Parathyroid adenoma (tissue), 2 donors: Measurements from ENCODE around the gene C4orf50.

Experiments
- H2AFZ ChIP-seq: fragments of 300-600 bp; sonication (generic); one replicate; pipeline ENCODE4 v1.7.0; 2017; ENCODE audit warnings: antibody characterized with exemption, mild to moderate bottlenecking
- H3K27ac ChIP-seq: fragments of 300-600 bp; sonication (generic); one replicate; pipeline ENCODE4 v1.7.0; 2017
- H3K27me3 ChIP-seq: fragments of 300-600 bp; sonication (generic); one replicate; pipeline ENCODE4 v1.7.0; 2017; ENCODE audit warnings: low read length; ENCODE audit not compliant: control insufficient read depth, insufficient read depth
- H3K36me3 ChIP-seq: fragments of 300-600 bp; sonication (generic); one replicate; pipeline ENCODE4 v1.7.0; 2017; ENCODE audit warnings: low read length; ENCODE audit not compliant: control insufficient read depth, insufficient read depth
- H3K4me1 ChIP-seq: fragments of 300-600 bp; sonication (generic); one replicate; pipeline ENCODE4 v1.7.0; 2017; ENCODE audit warnings: control low read depth
- H3K4me2 ChIP-seq: fragments of 300-600 bp; sonication (generic); one replicate; pipeline ENCODE4 v1.7.0; 2017; ENCODE audit warnings: low read length
- H3K4me3 ChIP-seq: fragments of 300-600 bp; sonication (generic); one replicate; pipeline ENCODE4 v1.7.0; 2017; ENCODE audit warnings: low read depth, low read length
- H3K79me2 ChIP-seq: fragments of 300-600 bp; sonication (generic); one replicate; pipeline ENCODE4 v1.7.0; 2017; ENCODE audit warnings: control low read depth
- H3K9ac ChIP-seq: fragments of 300-600 bp; sonication (generic); one replicate; pipeline ENCODE4 v1.7.0; 2017; ENCODE audit warnings: mild to moderate bottlenecking
- H3K9me3 ChIP-seq: fragments of 300-600 bp; sonication (generic); one replicate; pipeline ENCODE4 v1.7.0; 2017; ENCODE audit warnings: low read length; ENCODE audit not compliant: control insufficient read depth
- TF ChIP-seq, protein P1 (sequence below): fragments of 300-600 bp; sonication (generic); IDR thresholded peaks from one replicate; pipeline ENCODE4 v1.7.0; 2017; ENCODE audit warnings: antibody characterized with exemption, mild to moderate bottlenecking
- donor health status: primary hyperparathyroidism.

The C4orf50 gene

DNA sequence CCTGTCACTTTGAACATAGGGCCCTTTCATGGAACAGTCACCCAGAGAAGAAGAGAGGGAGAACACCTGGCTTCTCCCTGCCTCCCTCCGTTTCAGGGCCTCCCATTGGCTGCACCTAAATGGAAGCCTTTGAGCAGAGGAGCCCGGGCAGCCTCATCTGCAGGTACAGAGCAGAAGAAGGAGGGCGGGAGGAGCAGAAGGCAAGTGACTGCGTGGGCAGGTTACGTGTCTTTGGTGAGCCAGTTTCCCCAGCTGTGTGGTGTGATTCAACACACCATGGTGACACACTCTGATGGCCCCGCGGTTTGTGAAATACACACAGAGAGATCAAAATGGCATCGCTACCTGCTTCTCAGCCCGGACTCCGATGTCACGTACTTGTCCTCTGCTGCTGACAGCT is 431 bp downstream of the C4orf50 start:
- Histone ChIP-seq H3K4me2 (no peak overlapping the region), H3K36me3 (no peaks in the 10 kb centered on the region)

DNA sequence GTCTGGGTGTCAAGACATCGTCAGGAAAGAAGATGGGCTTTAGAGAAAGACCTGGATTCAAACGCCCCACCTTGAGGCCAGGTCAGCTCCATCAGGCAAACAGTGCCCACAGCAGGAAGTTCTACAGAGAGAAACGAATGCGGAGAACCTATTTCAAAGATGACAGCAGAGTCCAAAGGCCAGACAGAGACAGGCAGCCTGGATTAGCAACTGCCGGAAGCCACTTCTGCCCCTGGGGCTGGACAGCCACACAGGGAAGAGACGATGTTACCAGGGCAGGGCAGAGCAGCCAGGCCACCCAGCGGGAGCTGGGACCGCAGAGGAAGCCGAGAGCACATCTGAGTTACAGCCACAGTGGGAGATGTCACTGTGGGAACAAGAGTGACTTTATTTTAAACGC is 1.2 kb downstream of the C4orf50 start:
- TF ChIP-seq, protein P1, sequence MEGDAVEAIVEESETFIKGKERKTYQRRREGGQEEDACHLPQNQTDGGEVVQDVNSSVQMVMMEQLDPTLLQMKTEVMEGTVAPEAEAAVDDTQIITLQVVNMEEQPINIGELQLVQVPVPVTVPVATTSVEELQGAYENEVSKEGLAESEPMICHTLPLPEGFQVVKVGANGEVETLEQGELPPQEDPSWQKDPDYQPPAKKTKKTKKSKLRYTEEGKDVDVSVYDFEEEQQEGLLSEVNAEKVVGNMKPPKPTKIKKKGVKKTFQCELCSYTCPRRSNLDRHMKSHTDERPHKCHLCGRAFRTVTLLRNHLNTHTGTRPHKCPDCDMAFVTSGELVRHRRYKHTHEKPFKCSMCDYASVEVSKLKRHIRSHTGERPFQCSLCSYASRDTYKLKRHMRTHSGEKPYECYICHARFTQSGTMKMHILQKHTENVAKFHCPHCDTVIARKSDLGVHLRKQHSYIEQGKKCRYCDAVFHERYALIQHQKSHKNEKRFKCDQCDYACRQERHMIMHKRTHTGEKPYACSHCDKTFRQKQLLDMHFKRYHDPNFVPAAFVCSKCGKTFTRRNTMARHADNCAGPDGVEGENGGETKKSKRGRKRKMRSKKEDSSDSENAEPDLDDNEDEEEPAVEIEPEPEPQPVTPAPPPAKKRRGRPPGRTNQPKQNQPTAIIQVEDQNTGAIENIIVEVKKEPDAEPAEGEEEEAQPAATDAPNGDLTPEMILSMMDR = no peak
- Histone ChIP-seq H3K9ac (no peak overlapping the region), H3K4me1 (no peaks in the 10 kb centered on the region), H3K27me3 (no peaks in the 10 kb centered on the region), H3K36me3 (no peaks in the 10 kb centered on the region), H2AFZ (no peak overlapping the region), H3K4me2 (no peak overlapping the region), H3K4me3 (no peak overlapping the region), H3K79me2 (no peaks in the 10 kb centered on the region), H3K27ac (no peak overlapping the region), H3K9me3 (no peaks in the 10 kb centered on the region)

More for the DNA sequence above, 431 bp downstream of the C4orf50 start:
- Histone ChIP-seq H3K27me3 (no peaks in the 10 kb centered on the region), H2AFZ (no peak overlapping the region), H3K9me3 (no peaks in the 10 kb centered on the region), H3K4me1 (no peaks in the 10 kb centered on the region), H3K27ac (no peak overlapping the region), H3K9ac (no peak overlapping the region), H3K79me2 (no peaks in the 10 kb centered on the region), H3K4me3 (no peak overlapping the region)
- TF ChIP-seq, protein P1 = no peak

DNA sequence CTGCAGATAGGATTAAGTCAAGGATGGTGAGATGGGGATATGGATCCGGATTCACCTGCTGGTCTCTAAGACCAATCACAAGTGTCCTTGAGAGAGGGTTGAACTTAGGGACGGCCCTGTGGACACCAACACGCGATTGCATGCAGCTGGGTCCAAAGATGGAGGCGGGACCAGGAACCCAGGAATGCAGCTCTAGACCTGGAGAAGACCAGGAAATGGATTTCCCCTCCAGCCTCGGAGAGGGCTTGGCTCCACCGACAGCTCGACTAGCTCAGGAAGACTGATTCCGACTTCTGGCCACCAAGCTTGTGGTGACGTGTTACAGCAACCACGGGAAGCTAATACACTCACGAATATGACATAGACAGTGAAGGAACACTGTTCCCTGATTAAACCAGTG is 4.7 kb downstream of the C4orf50 start:
- Histone ChIP-seq H2AFZ (no peak overlapping the region), H3K27me3 (no peaks in the 10 kb centered on the region), H3K27ac (no peak overlapping the region), H3K4me1 (no peaks in the 10 kb centered on the region), H3K36me3 (no peaks in the 10 kb centered on the region), H3K79me2 (no peaks in the 10 kb centered on the region), H3K9ac (no peak overlapping the region), H3K4me3 (no peak overlapping the region), H3K9me3 (no peaks in the 10 kb centered on the region), H3K4me2 (no peak overlapping the region)
- TF ChIP-seq, protein P1 = no peak

- Histone ChIP-seq H3K9me3 (no peaks in the 10 kb centered on the region), H3K4me3 (no peak overlapping the region), H3K4me2 (no peak overlapping the region), H3K9ac (no peak overlapping the region), H3K79me2 (no peaks in the 10 kb centered on the region), H3K36me3 (no peaks in the 10 kb centered on the region), H3K4me1 (no peaks in the 10 kb centered on the region), H3K27ac (no peak overlapping the region), H2AFZ (no peak overlapping the region), H3K27me3 (no peaks in the 10 kb centered on the region)
- TF ChIP-seq, protein P1 = no peak
Measured at GRCh38 chr4:6012200-6012599, 6.0 kb downstream of the C4orf50 start.

- no peaks in the 10 kb centered on the region for H3K9me3 ChIP-seq
- no peaks in the 10 kb centered on the region for H3K36me3 ChIP-seq
- no peak overlapping the region for H3K4me2 ChIP-seq
- H2AFZ ChIP-seq = no peak overlapping the region
- H3K79me2 ChIP-seq = no peaks in the 10 kb centered on the region
- H3K4me1 ChIP-seq = no peaks in the 10 kb centered on the region
- H3K4me3 ChIP-seq = no peak overlapping the region
- H3K9ac ChIP-seq = no peak overlapping the region
- TF ChIP-seq, protein P1 = no peak
- H3K27ac ChIP-seq = no peak overlapping the region
- H3K27me3 ChIP-seq = no peaks in the 10 kb centered on the region
Measured at GRCh38 chr4:6011686-6012085, 6.5 kb downstream of the C4orf50 start.
